ENCODE measurements around the gene HDAC1. TPM values are rescaled to one million over a fixed set of nuclear protein-coding genes. Genes with fewer than 3 reads are reported as not detected.

HDAC1 gene
- total and polyA plus RNA-seq, 2 of the 13 experiments (the other 11 are each of a cell fraction or from before 2014, with no cell fraction given): 93.5 to 189 TPM

- no peak for TF ChIP-seq EHMT2 (IDR thresholded peaks at IDR 0.05; ENCODE audit: borderline replicate concordance, low read depth, low read length)
- TF ChIP-seq MTA3 (CRISPR knock-in tag; IDR thresholded peaks at IDR 0.05): no peak
- TF ChIP-seq E2F2 (CRISPR knock-in tag; IDR thresholded peaks at IDR 0.05; ENCODE audit: borderline replicate concordance): no peak
- TF ChIP-seq TRAFD1 (CRISPR knock-in tag; IDR thresholded peaks at IDR 0.05; ENCODE audit: borderline replicate concordance): no peak
- TF ChIP-seq ZNF432 (CRISPR knock-in tag; IDR thresholded peaks at IDR 0.05; ENCODE audit: borderline replicate concordance): no peak
- TF ChIP-seq ZBTB33 (CRISPR knock-in tag; IDR thresholded peaks at IDR 0.05): peak; percentile 39; the same call in 1 of the 2 replicates
- no peak for TF ChIP-seq ZNF891 (CRISPR knock-in tag; IDR thresholded peaks at IDR 0.05)
- no peak for TF ChIP-seq ZNF644 (CRISPR knock-in tag; IDR thresholded peaks at IDR 0.05; ENCODE audit: low read depth)
- peak; percentile 31; the same call in 1 of the 2 replicates for TF ChIP-seq ETV5 (CRISPR knock-in tag; IDR thresholded peaks at IDR 0.05; ENCODE audit: borderline replicate concordance)
- 0 out of 2 replicates have a peak, but pooled peaks have one; percentile 52 for TF ChIP-seq ZNF124 (CRISPR knock-in tag; IDR thresholded peaks at IDR 0.05)
- TF ChIP-seq TCF12 (IDR thresholded peaks at IDR 0.05): no peak
- peak; percentile 61; the same call in 1 of the 2 replicates for TF ChIP-seq TCF12 (CRISPR knock-in tag; IDR thresholded peaks at IDR 0.05)
- no peak for TF ChIP-seq IRF9 (CRISPR knock-in tag; IDR thresholded peaks at IDR 0.05; ENCODE audit: borderline replicate concordance)
- TF ChIP-seq NR0B2 (CRISPR knock-in tag; IDR thresholded peaks at IDR 0.05): no peak
- no peak for TF ChIP-seq TBL1XR1 (IDR thresholded peaks at IDR 0.05; ENCODE audit: borderline replicate concordance, low read length, partially characterized antibody)
- no peak for TF ChIP-seq ZNF576 (CRISPR knock-in tag; IDR thresholded peaks at IDR 0.05)
- TF ChIP-seq GFI1 (CRISPR knock-in tag; IDR thresholded peaks at IDR 0.05; ENCODE audit: borderline replicate concordance): 0 out of 2 replicates have a peak, but pooled peaks have one; percentile 26
- TF ChIP-seq FIP1L1 (IDR thresholded peaks at IDR 0.05; ENCODE audit: borderline replicate concordance, insufficient read depth, low read depth, low read length): no peak
- TF ChIP-seq KLF11 (CRISPR knock-in tag; IDR thresholded peaks at IDR 0.05): no peak
- TF ChIP-seq GZF1 (CRISPR knock-in tag; IDR thresholded peaks at IDR 0.05): no peak
- no peak for TF ChIP-seq KLF9 (CRISPR knock-in tag; IDR thresholded peaks at IDR 0.05; ENCODE audit: low read depth)
- no peak for TF ChIP-seq PAWR (CRISPR knock-in tag; IDR thresholded peaks at IDR 0.05; ENCODE audit: borderline replicate concordance)
- TF ChIP-seq NFE2L2 (IDR thresholded peaks at IDR 0.05; ENCODE audit: low read length): no peak
These were observed 43.6 kb upstream of the HDAC1 start (continued) for GRCh38 chr1:32247983-32248889.

Measured in HepG2 (cell line).